Bronchial epithelial cell (primary cell): ENCODE results near the gene HMGCS2. TPM values are rescaled to one million over a fixed set of nuclear protein-coding genes. Genes with fewer than 3 reads are reported as not detected.

Experiments
- DNase-seq: peaks from one replicate; pipeline ENCODE4 v3.0.0-alpha.2; 2010; ENCODE audit warnings: low read depth
- FAIRE-seq: peaks from 2 replicates; lab custom pipeline; 2011; peaks lifted over from hg19 to GRCh38; lab: Jason Lieb, UNC
- H3K27me3 ChIP-seq: 2 replicates; pipeline ENCODE4 v1.5.1; 2011; ENCODE audit warnings: low read length; ENCODE audit not compliant: control insufficient read depth, insufficient read depth
- H3K36me3 ChIP-seq: 2 replicates; pipeline ENCODE4 v1.5.1; 2011; ENCODE audit warnings: low read length; ENCODE audit not compliant: control insufficient read depth, insufficient read depth
- H3K4me3 ChIP-seq: 2 replicates; pipeline ENCODE4 v1.5.1; 2011; ENCODE audit warnings: mild to moderate bottlenecking, low read depth, low read length, control low read depth
- total RNA-seq: library from RNA; depleted of rRNA; stranded (reverse); fragments of >200 nt; gene quantifications from 2 replicates; pipeline ENCODE4 v1.2.1, GENCODE V29; 2014
- TF ChIP-seq, protein P1 (sequence below): IDR thresholded peaks from 2 replicates; pipeline ENCODE4 v1.5.1; 2011; ENCODE audit warnings: mild to moderate bottlenecking, moderate library complexity, low read length, control low read depth, inconsistent platforms; ENCODE audit not compliant: insufficient read depth, severe bottlenecking

Gene HMGCS2
- total RNA-seq, 1 donor from 2014 or later: 0.26 TPM

- TF ChIP-seq, protein P1, sequence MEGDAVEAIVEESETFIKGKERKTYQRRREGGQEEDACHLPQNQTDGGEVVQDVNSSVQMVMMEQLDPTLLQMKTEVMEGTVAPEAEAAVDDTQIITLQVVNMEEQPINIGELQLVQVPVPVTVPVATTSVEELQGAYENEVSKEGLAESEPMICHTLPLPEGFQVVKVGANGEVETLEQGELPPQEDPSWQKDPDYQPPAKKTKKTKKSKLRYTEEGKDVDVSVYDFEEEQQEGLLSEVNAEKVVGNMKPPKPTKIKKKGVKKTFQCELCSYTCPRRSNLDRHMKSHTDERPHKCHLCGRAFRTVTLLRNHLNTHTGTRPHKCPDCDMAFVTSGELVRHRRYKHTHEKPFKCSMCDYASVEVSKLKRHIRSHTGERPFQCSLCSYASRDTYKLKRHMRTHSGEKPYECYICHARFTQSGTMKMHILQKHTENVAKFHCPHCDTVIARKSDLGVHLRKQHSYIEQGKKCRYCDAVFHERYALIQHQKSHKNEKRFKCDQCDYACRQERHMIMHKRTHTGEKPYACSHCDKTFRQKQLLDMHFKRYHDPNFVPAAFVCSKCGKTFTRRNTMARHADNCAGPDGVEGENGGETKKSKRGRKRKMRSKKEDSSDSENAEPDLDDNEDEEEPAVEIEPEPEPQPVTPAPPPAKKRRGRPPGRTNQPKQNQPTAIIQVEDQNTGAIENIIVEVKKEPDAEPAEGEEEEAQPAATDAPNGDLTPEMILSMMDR: no peak
- Histone ChIP-seq H3K36me3 (peaks cover 39% of the 10 kb centered on the region), H3K4me3 (no peak overlapping the region), H3K27me3 (no peaks in the 10 kb centered on the region)
- FAIRE-seq: no peak
- no peak for DNase-seq
These were observed 43.1 kb downstream of the HMGCS2 start for GRCh38 chr1:119725626-119726025.

DNA sequence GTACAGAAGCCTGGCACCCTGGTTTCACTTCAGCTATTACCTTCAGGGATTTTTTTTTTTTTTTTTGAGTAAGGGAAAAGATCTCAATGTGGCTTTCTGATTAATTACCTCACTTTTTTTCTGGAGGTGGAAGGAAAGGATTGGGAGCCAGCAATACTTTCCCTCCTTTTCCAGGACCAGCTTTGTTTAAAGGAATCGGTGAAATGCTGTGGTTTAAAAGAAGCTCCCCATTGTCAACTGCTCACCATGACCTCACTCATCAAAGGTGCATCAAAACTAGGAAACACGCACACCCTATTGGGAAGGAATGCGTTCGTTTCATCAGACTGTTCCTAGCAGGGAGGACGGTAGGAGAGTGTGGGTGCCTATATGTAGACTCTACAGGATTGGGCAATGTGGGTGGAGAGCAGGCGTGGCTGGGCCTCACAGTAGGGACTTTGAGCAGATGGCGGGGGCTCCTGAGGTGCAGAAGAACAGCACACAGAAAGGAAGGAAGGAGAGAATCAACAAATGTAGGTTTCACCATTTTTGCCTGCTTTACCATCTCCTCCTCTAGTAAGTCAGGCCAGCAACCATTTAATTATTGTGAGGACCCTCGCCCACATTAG lies 44.0 kb downstream of the HMGCS2 start:
- FAIRE-seq (no peak), DNase-seq (no peak)
- Histone ChIP-seq H3K4me3 (no peak overlapping the region), H3K36me3 (peaks cover 39% of the 10 kb centered on the region), H3K27me3 (no peaks in the 10 kb centered on the region)
- TF ChIP-seq, protein P1: no peak

DNA sequence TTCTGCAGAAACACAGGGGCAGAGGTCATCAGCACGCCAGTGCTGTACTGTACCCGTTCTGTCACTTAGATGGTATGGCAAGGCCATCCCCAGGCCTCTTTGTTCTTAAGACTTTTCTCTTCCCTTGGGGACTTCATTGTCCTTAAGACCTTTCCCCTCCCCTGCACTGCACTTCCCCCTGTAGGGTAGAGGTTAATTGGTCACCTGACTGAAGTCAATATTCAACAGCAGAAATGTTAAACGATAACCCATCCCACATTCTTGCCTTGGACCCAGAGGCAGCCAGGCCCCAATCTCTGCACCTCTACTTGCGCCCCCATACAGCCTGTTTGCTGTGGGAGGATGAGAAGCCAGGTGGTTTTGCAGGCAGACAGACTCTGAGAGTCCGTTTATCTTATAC lies 46.8 kb downstream of the HMGCS2 start:
- Histone ChIP-seq H3K27me3 (no peaks in the 10 kb centered on the region), H3K36me3 (peaks cover 29% of the 10 kb centered on the region), H3K4me3 (no peak overlapping the region)
- TF ChIP-seq, protein P1: no peak
- FAIRE-seq (no peak), DNase-seq (no peak)

- TF ChIP-seq, protein P1: no peak
- H3K36me3 ChIP-seq: peaks cover 24% of the 10 kb centered on the region
- H3K4me3 ChIP-seq: no peak overlapping the region
- H3K27me3 ChIP-seq: no peaks in the 10 kb centered on the region
- FAIRE-seq (no peak), DNase-seq (no peak)
These were observed 47.8 kb downstream of the HMGCS2 start for GRCh38 chr1:119720866-119721440.

DNA sequence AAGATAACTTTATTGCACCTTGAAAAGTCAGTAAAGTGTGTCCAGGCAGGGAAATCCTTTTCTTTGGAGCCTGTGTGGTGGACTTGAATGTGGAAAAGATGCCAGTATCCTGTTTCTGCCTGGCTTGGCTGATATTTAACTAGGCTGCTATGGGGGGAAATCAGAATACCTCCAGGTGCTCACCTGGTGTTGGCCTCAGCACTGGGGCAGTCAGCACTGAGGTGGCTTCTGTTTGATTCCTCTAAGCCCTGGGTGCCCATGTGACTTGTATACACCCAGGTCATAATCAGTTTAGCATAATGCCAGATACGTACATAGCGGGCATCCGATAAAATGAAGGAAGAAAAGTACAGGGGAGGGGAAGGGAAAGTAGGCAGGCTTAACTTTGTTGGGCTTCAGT lies 49.7 kb downstream of the HMGCS2 start:
- DNase-seq: no peak
- Histone ChIP-seq H3K27me3 (no peaks in the 10 kb centered on the region), H3K36me3 (peaks cover 20% of the 10 kb centered on the region), H3K4me3 (no peak overlapping the region)
- no peak for FAIRE-seq
- TF ChIP-seq, protein P1: no peak
